GM12878 (cell line): ENCODE measurements around the gene RAP1GAP2. TPM values are rescaled to one million over a fixed set of nuclear protein-coding genes. Genes with fewer than 3 reads are reported as not detected.
A peak's percentile ranks its signal among the peaks of the same experiment; 100 is the strongest.

Experiments
- ATF3 ChIP-seq: IDR thresholded peaks from 2 replicates; pipeline ENCODE4 v1.6.1; 2011; ENCODE audit warnings: low read depth, mild to moderate bottlenecking, low read length, moderate library complexity, borderline replicate concordance; ENCODE audit errors: extremely low read depth
- BHLHE40 ChIP-seq, 2 experiments: fragments of 450-650 bp in 1 of 2; IDR thresholded peaks; 2 replicates each; pipeline ENCODE4 v1.6.1; 2011 to 2017; ENCODE audit warnings: low read depth in 2 of 2, borderline replicate concordance in 1 of 2, improper control_type of control experiment in 1 of 2, low read length in 1 of 2, mild to moderate bottlenecking in 1 of 2
- CHD1 ChIP-seq: IDR thresholded peaks from 2 replicates; pipeline ENCODE4 v1.6.1; 2012; ENCODE audit warnings: low read depth, low read length, improper control_type of control experiment
- ETV6 ChIP-seq, 2 experiments: fragments of 450-650 bp in 1 of 2; IDR thresholded peaks in 1 of 2; conservative IDR thresholded peaks in 1 of 2; 2 replicates each; pipeline ENCODE4 v1.6.1; 2014; ENCODE audit warnings: antibody characterized with exemption in 1 of 2, borderline replicate concordance in 1 of 2, low read depth in 1 of 2, mild to moderate bottlenecking in 1 of 2, moderate library complexity in 1 of 2
- FOS ChIP-seq: IDR thresholded peaks from 3 replicates; pipeline ENCODE4 v1.6.1; 2011; ENCODE audit warnings: borderline replicate concordance; ENCODE audit not compliant: insufficient read length; ENCODE audit errors: extremely low read depth
- FOXM1 ChIP-seq: IDR thresholded peaks from 2 replicates; pipeline ENCODE4 v1.6.1; 2012; ENCODE audit warnings: low read depth, mild to moderate bottlenecking, inconsistent platforms, low read length, moderate library complexity
- HDAC6 ChIP-seq: fragments of 200-600 bp; sonication (generic); IDR thresholded peaks from one replicate; pipeline ENCODE4 v1.8.0; 2017; ENCODE audit warnings: antibody characterized with exemption; ENCODE audit not compliant: unreplicated experiment
- HSF1 ChIP-seq: fragments of 150-350 bp; IDR thresholded peaks from 2 replicates; pipeline ENCODE4 v1.6.1; 2014; ENCODE audit warnings: mild to moderate bottlenecking, low read depth, low read length
- JUNB ChIP-seq: IDR thresholded peaks from 2 replicates; pipeline ENCODE4 v1.6.1; 2016; ENCODE audit warnings: antibody characterized with exemption, mild to moderate bottlenecking
- JUND ChIP-seq: IDR thresholded peaks from 2 replicates; pipeline ENCODE4 v1.6.1; 2012; ENCODE audit warnings: low read depth, mild to moderate bottlenecking, low read length, improper control_type of control experiment, moderate library complexity
- KAT2A ChIP-seq: conservative IDR thresholded peaks from 2 replicates; pipeline ENCODE4 v1.6.1; 2011; ENCODE audit warnings: low read depth, low read length; ENCODE audit not compliant: control insufficient read depth
- NR2C1 ChIP-seq: fragments of 450-650 bp; IDR thresholded peaks from 2 replicates; pipeline ENCODE4 v1.6.1; 2017; ENCODE audit warnings: antibody characterized with exemption, mild to moderate bottlenecking, moderate library complexity
- NR2C2 ChIP-seq: IDR thresholded peaks from 2 replicates; pipeline ENCODE4 v1.6.1; 2011; ENCODE audit warnings: borderline replicate concordance, low read depth; ENCODE audit not compliant: control insufficient read depth, insufficient read length
- POLR2A ChIP-seq: IDR thresholded peaks from 2 replicates; pipeline ENCODE4 v1.6.1; 2011; ENCODE audit warnings: low read depth, mild to moderate bottlenecking, low read length
- REST ChIP-seq: IDR thresholded peaks from 2 replicates; pipeline ENCODE4 v1.6.1; 2012; ENCODE audit warnings: mild to moderate bottlenecking, low read depth, low read length
- RUNX3 ChIP-seq: IDR thresholded peaks from 2 replicates; pipeline ENCODE4 v1.6.1; 2012; ENCODE audit warnings: low read length, inconsistent platforms
- SMAD5 ChIP-seq: IDR thresholded peaks from 2 replicates; pipeline ENCODE4 v1.6.1; 2016; ENCODE audit warnings: antibody characterized with exemption, low read depth
- TCF7 ChIP-seq: IDR thresholded peaks from 2 replicates; pipeline ENCODE4 v1.6.1; 2014; ENCODE audit warnings: antibody characterized with exemption, borderline replicate concordance
- USF1 ChIP-seq: IDR thresholded peaks from 2 replicates; pipeline ENCODE4 v1.6.1; 2011; ENCODE audit warnings: borderline replicate concordance, low read depth, mild to moderate bottlenecking, moderate library complexity, mixed read lengths, low read length; ENCODE audit not compliant: insufficient read depth; ENCODE audit errors: extremely low read length
- YBX1 ChIP-seq: fragments of 450-650 bp; IDR thresholded peaks from 2 replicates; pipeline ENCODE4 v1.6.1; 2016; ENCODE audit warnings: antibody characterized with exemption
- polyA plus RNA-seq, 11 experiments: library from polyadenylated mRNA; depleted of rRNA in 4 of 11; unstranded in 6 of 11; stranded (reverse) in 5 of 11; fragments of >200 nt; fragmentation: Nextera tagmentation in 4 of 11; fragmentation: Illumina TruSeq in 1 of 11; extraction: Ambion mirVana in 4 of 11; extraction: Trizol in 1 of 11; gene quantifications; 1 replicate in 1 of 11; 2 replicates in 10 of 11; pipeline versions ENCODE4 v1.2.1 to v1.2.3, GENCODE V29; 2011 to 2016; ENCODE audit warnings: inconsistent platforms in 2 of 11, missing spikeins in 2 of 11, low read depth in 1 of 11
- total RNA-seq, 4 experiments: library from RNA; depleted of rRNA in 3 of 4; stranded (reverse); fragments of >200 nt in 3 of 4; fragmentation: Illumina TruSeq in 1 of 4; extraction: Trizol in 1 of 4; gene quantifications; 2 replicates each; pipeline versions ENCODE4 v1.2.1 to v1.2.3, GENCODE V29; 2013 to 2021
- TF ChIP-seq, protein P1 (sequence below): fragments of 450-650 bp; IDR thresholded peaks from 2 replicates; pipeline ENCODE4 v1.6.1; 2017; ENCODE audit warnings: mild to moderate bottlenecking, low read depth, inconsistent platforms; ENCODE audit not compliant: poor library complexity, severe bottlenecking

Gene RAP1GAP2
- total and polyA plus RNA-seq, 10 of the 15 experiments (the other 5 are each of a cell fraction or from before 2014, with no cell fraction given) = 0.03 to 0.95 (median 0.49) TPM; not detected in 2

GRCh38 chr17:2814481-2815341 is 18.5 kb downstream of the RAP1GAP2 start (continued):
- TF ChIP-seq REST (no peak), ETV6 (conservative IDR thresholded peaks at IDR 0.05 in 1 of 2, IDR thresholded peaks at IDR 0.05 in 1 of 2; ENCODE audit: borderline replicate concordance in 1 of 2, low read depth in 1 of 2) (no peak), KAT2A (no peak), JUNB (no peak), TCF7 (no peak), ATF3 (no peak), NR2C2 (no peak), FOS (no peak), HDAC6 (no peak), HSF1 (no peak), YBX1 (no peak), BHLHE40 (IDR thresholded peaks at IDR 0.05; ENCODE audit: borderline replicate concordance in 1 of 2, low read depth in 2 of 2, low read length in 1 of 2) (peak; percentile 83 to 91), SMAD5 (no peak), CHD1 (no peak), FOXM1 (no peak), USF1 (peak; percentile 11), JUND (no peak), POLR2A (no peak), RUNX3 (peak; percentile 90), NR2C1 (no peak)
- TF ChIP-seq, protein P1, sequence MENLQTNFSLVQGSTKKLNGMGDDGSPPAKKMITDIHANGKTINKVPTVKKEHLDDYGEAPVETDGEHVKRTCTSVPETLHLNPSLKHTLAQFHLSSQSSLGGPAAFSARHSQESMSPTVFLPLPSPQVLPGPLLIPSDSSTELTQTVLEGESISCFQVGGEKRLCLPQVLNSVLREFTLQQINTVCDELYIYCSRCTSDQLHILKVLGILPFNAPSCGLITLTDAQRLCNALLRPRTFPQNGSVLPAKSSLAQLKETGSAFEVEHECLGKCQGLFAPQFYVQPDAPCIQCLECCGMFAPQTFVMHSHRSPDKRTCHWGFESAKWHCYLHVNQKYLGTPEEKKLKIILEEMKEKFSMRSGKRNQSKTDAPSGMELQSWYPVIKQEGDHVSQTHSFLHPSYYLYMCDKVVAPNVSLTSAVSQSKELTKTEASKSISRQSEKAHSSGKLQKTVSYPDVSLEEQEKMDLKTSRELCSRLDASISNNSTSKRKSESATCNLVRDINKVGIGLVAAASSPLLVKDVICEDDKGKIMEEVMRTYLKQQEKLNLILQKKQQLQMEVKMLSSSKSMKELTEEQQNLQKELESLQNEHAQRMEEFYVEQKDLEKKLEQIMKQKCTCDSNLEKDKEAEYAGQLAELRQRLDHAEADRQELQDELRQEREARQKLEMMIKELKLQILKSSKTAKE = no peak
